Activated CD4-positive, alpha-beta T cell treated with anti-CD3 and anti-CD28 coated beads, Interleukin-2, Interleukin-4, amounts not matched to agents 100 ng/mL and 50 ng/mL, durations not matched to agents 16 hours and 8 hours (primary cell): ENCODE data around the gene RB1.
"Not testable (repeated sequence)": the region's sequence is repeated elsewhere in the genome, so short reads cannot be mapped to it uniquely, and the experiment has no call there.

Experiments
- DNase-seq: peaks from one replicate; pipeline ENCODE4 v3.0.0-alpha.2; 2020; ENCODE audit warnings: low spot score

The RB1 gene

DNA sequence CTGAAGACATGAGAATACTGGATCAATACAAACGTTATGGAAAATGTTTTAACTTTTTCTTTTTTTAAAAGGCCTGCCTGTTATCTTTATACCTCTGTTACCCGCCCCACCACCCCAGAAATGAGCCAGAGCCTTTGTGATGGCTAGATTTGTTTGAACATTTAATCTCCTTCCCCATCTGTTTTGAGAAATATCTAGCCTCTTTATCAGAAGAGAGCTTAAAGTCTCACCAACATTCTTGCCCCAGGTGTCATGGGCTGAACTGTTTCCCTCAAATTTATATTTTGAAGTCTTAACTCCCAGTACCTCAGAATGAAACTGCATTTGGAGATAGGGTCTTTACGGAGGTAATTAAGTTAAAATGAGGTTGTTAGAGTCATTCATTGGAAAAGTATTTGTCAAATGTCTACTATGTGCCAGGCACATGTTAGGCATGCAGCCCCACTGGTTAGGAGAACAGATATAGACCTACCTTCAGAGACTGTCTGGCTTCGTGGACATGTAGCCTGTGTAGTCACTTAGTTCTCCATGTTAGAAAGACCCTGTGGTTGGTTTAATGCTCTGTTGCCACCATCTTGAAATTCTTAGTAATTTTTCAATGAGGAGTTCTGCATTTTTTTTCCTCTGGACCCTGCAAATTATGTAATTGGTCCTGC, 6.3 kb upstream of the RB1 start:
- no peak for DNase-seq

GRCh38 chr13:48299591-48299990, 4.0 kb upstream of the RB1 start:
- no peak for DNase-seq

- DNase-seq, result no peak
These were observed 636 bp upstream of the RB1 start for GRCh38 chr13:48302871-48303358.

DNA sequence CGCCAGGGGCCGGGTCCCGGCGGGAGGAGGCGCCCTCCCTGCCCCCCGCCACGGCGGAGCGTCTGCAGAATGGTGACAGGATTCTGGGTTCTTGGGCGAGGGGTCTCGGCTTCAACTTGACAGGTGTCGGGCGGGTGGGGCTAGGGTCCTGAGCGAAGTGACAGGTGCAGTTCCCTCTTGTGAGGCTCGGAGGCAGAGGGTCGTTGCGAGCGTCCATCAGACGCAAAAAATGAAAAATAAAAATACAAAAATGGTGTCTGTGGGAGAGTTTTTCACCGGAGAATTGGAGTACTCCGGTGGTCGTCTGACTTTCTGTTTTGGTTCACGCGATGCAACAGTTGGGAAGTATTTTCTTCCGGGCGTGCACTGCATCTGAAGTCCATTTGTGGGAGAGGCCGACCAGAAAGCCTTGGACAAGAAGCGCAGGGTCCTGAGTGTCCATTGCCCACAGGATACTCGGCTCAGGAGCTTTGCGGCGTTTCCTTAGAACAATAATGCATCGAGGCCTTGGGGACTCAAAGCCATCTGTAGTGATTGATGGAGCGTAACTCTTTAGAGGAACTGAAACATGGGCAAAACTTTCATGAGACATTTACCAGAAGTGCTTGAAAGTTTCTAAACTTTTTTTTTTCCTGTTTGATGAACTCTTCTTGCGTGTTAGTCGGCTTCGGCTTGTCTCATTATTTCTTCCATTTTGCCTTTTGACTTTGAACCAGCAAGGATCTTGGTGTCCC, 759 bp downstream of the RB1 start:
- no peak for DNase-seq

DNA sequence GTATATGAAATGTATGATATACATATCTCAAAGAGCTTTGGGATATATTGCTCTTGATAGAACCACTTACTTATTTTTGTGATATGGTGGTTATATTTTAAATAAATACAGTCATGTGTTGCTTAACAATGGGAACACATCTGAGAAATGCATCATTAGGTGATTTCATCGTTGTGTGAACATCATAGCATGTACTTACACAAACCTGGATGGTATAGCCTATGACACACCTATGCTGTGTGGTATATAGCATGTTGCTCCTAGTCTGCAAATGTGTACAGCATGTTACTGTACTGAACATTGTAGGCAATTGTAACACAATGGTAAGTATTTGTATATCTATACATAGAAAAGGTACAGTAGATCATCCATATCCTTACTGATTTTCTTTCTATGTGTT, 7.7 kb downstream of the RB1 start:
- DNase-seq, result no peak

- DNase-seq, result no peak
These were observed 12.6 kb downstream of the RB1 start for GRCh38 chr13:48315969-48316650.

- no peak for DNase-seq
These were observed 13.4 kb downstream of the RB1 start for GRCh38 chr13:48316826-48317510.

DNA sequence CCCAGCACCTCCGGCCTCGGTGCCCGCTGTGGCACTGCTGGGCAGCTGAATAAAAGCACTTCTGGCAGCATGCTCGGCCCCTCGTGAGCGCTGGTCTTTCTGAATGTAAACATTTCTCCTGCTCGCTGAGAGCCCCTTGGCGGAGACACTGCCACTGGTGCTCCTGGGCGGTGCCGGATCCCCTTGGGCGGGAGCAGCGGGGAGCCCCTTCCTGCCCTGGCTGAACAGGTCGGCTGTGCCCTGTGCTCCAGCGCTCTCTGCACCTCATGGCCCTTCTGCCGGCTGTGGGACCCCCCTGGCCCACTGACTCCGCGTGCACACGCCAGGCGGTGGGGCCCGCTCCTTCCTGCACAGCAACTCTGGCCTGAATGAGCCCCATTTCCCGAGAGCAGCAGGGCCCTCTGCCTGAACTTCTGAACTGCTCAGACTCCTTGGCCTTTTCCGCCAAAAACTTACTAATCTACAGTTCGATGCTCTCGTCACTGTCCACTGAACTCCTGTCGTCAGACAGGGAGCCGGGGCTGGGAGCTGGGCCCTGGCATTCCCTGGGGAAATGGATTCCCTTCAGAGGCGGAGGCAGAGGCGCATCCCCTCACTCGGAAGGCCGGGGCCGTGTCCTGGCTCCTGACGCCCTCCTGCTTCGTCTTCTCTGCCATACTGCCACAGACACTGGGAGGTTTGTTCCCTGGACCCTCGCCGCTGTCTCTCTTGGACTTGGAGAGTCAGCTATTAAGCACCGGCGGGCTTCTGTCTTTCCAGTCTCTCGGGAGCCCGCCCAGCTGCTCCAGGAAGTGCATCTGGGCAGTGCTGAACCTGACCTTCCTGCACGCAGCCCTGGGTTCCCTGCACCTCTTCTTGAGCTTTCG, 14.2 kb downstream of the RB1 start:
- no peak for DNase-seq

DNA sequence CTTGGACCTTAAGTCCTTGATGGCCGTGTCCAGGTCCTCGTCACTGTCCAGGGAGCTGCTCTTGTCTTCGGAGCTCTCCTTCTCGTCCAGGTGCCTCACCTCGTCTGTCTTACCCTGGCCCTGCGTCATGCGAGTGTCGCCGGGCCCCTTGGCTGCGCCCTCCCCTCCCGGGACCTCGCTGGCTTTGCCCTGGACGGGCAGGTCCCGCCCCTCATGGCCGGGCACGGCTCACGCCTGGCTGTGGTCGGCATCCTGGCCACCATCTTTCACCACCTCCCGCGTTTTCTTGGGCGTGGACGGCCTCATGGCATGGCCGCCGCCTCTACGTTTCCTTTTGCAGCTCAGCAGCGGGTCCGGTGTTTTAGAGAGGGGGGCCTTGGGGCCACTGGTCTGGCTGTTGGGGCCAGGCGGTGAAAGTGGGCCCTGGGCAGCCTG, 14.8 kb downstream of the RB1 start:
- DNase-seq, result no peak

DNA sequence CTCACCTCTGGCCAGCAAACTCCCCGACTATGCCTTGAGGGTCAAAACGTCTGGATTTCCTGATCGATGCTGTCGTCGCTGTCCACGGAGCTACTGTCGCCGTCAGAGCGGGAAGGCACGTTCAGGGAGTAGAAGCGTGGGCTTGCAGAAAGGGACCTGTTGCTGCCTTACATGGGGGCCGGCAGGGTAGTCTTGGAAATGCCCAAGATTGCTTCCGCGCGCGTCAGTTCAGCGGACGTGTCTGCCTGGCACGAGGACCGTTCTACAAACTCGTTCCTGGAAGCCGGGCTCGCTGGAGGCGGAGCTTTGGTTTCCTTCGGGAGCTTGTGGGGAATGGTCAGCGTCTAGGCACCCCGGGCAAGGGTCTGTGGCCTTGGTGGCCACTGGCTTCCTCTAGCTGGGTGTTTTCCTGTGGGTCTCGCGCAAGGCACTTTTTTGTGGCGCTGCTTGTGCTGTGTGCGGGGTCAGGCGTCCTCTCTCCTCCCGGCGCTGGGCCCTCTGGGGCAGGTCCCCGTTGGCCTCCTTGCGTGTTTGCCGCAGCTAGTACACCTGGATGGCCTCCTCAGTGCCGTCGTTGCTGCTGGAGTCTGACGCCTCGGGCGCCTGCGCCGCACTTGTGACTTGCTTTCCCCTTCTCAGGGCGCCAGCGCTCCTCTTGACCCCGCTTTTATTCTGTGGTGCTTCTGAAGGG, 15.4 kb downstream of the RB1 start:
- no peak for DNase-seq

GRCh38 chr13:48319531-48320398, 16.2 kb downstream of the RB1 start:
- no peak for DNase-seq

- DNase-seq, result no peak
These were observed 16.8 kb downstream of the RB1 start for GRCh38 chr13:48320399-48320790.

GRCh38 chr13:48320891-48321510, 17.4 kb downstream of the RB1 start:
- no peak for DNase-seq

GRCh38 chr13:48322294-48322693, 18.7 kb downstream of the RB1 start:
- no peak for DNase-seq

DNA sequence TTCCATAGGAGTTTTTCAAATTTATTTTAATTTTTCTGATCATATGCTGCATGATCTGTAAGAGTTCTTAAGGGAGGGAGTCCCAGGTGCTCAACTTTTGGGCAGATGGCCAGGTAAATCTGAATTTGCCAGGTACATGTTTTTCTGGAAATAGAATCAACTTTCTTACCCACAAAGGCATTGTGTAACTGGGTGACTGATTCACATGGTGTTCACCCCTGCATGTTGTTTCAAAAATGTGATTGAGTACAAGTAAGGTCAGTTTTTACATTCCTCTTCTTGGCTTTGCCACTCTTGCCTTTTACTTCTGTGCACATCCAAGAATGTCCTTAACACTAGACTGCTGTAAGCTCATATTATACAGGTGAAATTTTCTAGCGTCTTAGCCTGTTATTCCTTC, 30.4 kb downstream of the RB1 start:
- no peak for DNase-seq

DNA sequence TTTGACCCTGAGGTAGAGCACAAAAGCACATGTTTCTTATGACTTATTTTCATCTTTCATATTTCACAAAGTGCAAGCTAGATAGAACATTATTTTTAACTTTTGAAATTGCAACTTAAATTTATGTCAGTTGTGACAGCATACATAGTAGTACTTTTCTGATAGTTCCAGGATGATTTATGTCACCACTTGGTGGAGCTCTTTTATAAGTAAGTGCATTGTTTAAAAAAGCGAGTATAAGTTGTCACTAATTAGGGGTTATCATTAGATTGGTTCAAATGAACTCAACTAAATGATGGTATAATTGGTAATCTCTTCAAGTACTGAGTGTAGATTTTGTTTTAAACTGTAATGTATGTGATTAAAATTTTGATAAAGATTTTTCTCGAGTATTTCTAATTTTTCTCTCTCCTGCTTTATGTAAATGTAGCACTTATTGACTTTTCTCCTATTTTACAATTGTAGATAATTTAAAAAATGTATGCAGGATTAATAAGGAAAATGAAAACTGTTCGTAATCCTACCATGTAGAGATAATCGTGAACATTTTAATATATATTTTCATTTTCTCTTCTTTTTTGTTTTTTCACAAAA, 31.1 kb downstream of the RB1 start:
- peak; percentile 60 for DNase-seq

GRCh38 chr13:48339198-48339597, 35.6 kb downstream of the RB1 start:
- not testable (repeated sequence) for DNase-seq

DNA sequence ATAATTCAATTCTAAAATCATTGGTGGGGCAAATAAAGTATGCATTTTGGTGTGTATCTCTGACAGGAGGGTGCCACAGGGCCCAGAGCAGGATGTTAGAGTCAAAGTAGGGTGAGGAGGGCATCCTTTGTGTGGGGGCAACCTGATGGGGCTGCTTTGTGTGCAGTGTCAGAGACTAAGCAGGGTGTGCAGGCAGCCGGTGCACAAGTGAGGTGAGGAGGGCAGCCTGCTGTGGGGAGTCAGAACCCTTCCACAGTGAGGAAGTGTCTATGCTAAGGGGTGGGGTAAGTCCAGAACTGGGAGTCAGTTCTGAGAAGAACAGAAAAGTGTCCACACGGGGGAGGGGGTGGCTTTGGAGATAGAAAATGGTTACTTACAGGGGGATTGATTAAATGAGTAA, 40.7 kb downstream of the RB1 start:
- DNase-seq, result no peak

DNA sequence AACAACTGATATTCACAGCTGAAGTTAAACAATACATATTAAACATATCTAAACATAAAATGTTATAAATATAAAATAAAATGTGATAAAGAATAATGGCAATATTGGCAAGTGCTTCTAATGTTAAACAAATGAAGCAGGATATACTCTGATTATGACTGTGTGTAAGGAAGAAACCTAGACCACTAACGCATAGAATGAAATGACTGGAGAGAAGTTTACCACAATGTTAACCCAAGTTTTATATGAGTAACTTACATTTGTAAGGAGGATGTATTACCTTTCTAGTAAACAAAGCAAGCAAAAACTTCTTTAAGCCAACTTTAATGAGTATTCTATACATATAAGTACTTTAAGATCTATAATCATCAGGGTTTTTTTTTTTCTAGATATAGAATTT, 43.0 kb downstream of the RB1 start:
- DNase-seq, result peak; percentile 61
